ENCODE data around the gene HORMAD1. TPM values are rescaled to one million over a fixed set of nuclear protein-coding genes. Genes with fewer than 3 reads are reported as not detected.

The HORMAD1 gene
- total and polyA plus RNA-seq, 8 donors = 0.08 to 0.28 (median 0.28) TPM; not detected in 5

- peaks cover 0 to 27% (median 5%) of the 10 kb centered on the region in 3 donors for H3K4me1 ChIP-seq
- no peaks in the 10 kb centered on the region for H3K9me3 ChIP-seq
- intact Hi-C loops (cut with DNase I) = no loop called here
- TF ChIP-seq CTCF (IDR thresholded peaks at IDR 0.05) = no peak
- H3K27ac ChIP-seq = peak overlapping the region; percentile 28 to 93 (median 80)
- H3K36me3 ChIP-seq = peaks cover 0 to 17% (median 10%) of the 10 kb centered on the region in 3 donors
- ATAC-seq = peak; percentile 49 to 74 (median 57)
- FAIRE-seq = no peak
- WGBS, 2 donors = 0 to 2% methylated on average over 6 of the region's 6 CpGs
- H3K4me3 ChIP-seq = peak overlapping the region; percentile 33 to 56 (median 42)
- no peak for DNase-seq
- no peaks in the 10 kb centered on the region for H3K27me3 ChIP-seq
These were observed 24.1 kb downstream of the HORMAD1 start for GRCh38 chr1:150696590-150696989.

GRCh38 chr1:150696162-150696561, 24.5 kb downstream of the HORMAD1 start:
- FAIRE-seq = no peak
- WGBS, 2 donors = 4% methylated on average over 1 of the region's 1 CpG
- Histone ChIP-seq H3K27me3 (no peaks in the 10 kb centered on the region), H3K27ac (peak overlapping the region in 3 of 4 donors; percentile 76 to 93 (median 85)), H3K36me3 (peaks cover 0 to 19% (median 10%) of the 10 kb centered on the region in 3 donors), H3K4me1 (peaks cover 0 to 29% (median 5%) of the 10 kb centered on the region in 3 donors), H3K9me3 (no peaks in the 10 kb centered on the region), H3K4me3 (peak overlapping the region; percentile 33 to 56 (median 42))
- no peak for DNase-seq
- TF ChIP-seq CTCF (IDR thresholded peaks at IDR 0.05) = no peak
- intact Hi-C loops (cut with DNase I) = no loop called here
- peak in 1 of 4 donors; percentile 30 for ATAC-seq

GRCh38 chr1:150695561-150695960, 25.1 kb downstream of the HORMAD1 start:
- H3K4me3 ChIP-seq = peak overlapping the region in 2 of 4 donors; percentile 41 to 56
- peak overlapping the region in 2 of 4 donors; percentile 85 to 93 for H3K27ac ChIP-seq

GRCh38 chr1:150692720-150693119, 28.0 kb downstream of the HORMAD1 start:
- peaks cover 0 to 29% (median 10%) of the 10 kb centered on the region in 3 donors for H3K4me1 ChIP-seq
- 22 to 25% methylated on average over 3 of the region's 3 CpGs for WGBS, 2 donors
- TF ChIP-seq CTCF (IDR thresholded peaks at IDR 0.05) = no peak
- no peaks in the 10 kb centered on the region for H3K9me3 ChIP-seq
- no peaks in the 10 kb centered on the region for H3K27me3 ChIP-seq
- DNase-seq (no peak), ATAC-seq (no peak), FAIRE-seq (no peak)
- no peak overlapping the region for H3K27ac ChIP-seq
- intact Hi-C loops (cut with DNase I) = no loop called here
- H3K4me3 ChIP-seq = no peak overlapping the region
- peaks cover 0 to 22% (median 14%) of the 10 kb centered on the region in 3 donors for H3K36me3 ChIP-seq

More at GRCh38 chr1:150695561-150695960, 25.1 kb downstream of the HORMAD1 start:
- intact Hi-C loops (cut with DNase I) = no loop called here
- no peak for FAIRE-seq
- DNase-seq = no peak
- H3K36me3 ChIP-seq = peaks cover 0 to 22% (median 10%) of the 10 kb centered on the region in 3 donors
- no peak for TF ChIP-seq CTCF (IDR thresholded peaks at IDR 0.05)
- 34 to 47% methylated on average over 4 of the region's 4 CpGs for WGBS, 2 donors
- H3K4me1 ChIP-seq = peaks cover 0 to 29% (median 5%) of the 10 kb centered on the region in 3 donors
- no peak for ATAC-seq
- H3K9me3 ChIP-seq = no peaks in the 10 kb centered on the region
- no peaks in the 10 kb centered on the region for H3K27me3 ChIP-seq

- no peak for DNase-seq
- Histone ChIP-seq H3K36me3 (peaks cover 0 to 24% (median 13%) of the 10 kb centered on the region in 3 donors), H3K27me3 (no peaks in the 10 kb centered on the region), H3K27ac (no peak overlapping the region), H3K9me3 (no peaks in the 10 kb centered on the region), H3K4me1 (peaks cover 0 to 20% (median 9%) of the 10 kb centered on the region in 3 donors), H3K4me3 (no peak overlapping the region)
- WGBS, 2 donors = 85 to 93% methylated on average over 1 of the region's 1 CpG
- ATAC-seq = no peak
- intact Hi-C loops (cut with DNase I) = no loop called here
- no peak for TF ChIP-seq CTCF (IDR thresholded peaks at IDR 0.05)
- FAIRE-seq = no peak
These were observed 31.9 kb downstream of the HORMAD1 start for GRCh38 chr1:150688763-150689162.

Data from pancreas (tissue), 10 donors.